Peyer's patch (tissue), 4 donors: ENCODE results near the gene PLEKHM3.

ENCODE experiments used
- CTCF ChIP-seq, 6 experiments: fragments of 450-650 bp in 4 of 6; fragments of 200-600 bp in 2 of 6; sonication (generic) in 1 of 6; IDR thresholded peaks; one replicate each; pipeline ENCODE4 v1.5.1; 2017 to 2019; ENCODE audit warnings: antibody characterized with exemption in 6 of 6, mild to moderate bottlenecking in 3 of 6, moderate library complexity in 1 of 6
- POLR2A ChIP-seq, 2 donors: fragments of 450-650 bp; IDR thresholded peaks; one replicate each; pipeline ENCODE4 v1.5.1; 2017; ENCODE audit warnings: antibody characterized with exemption in 2 of 2, mild to moderate bottlenecking in 2 of 2, moderate library complexity in 2 of 2

DNA sequence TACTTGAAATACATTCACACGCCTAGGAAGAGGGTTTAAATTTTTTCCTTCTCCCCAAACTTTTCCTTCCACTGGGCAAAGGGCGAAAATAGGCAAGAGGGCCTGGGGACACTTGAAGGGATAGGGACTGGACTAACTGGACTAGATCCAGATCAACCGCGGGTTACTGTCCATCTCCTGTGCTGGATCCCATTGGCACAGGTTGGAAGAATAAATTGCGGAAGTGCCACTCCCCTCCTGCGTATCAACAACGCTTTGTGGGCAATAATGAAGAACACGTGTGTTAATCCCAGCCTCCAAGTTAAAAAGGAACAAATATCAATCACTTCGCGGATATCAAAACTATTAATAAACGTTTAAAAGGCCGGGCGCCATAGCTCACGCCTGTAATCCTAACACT is 253.9 kb downstream of the PLEKHM3 start:
- TF ChIP-seq CTCF (IDR thresholded peaks at IDR 0.05) (no peak), POLR2A (IDR thresholded peaks at IDR 0.05) (peak in 1 of 2 donors; percentile 18)
